Melanocyte of skin (primary cell): ENCODE data around the gene MICOS13. TPM values are rescaled to one million over a fixed set of nuclear protein-coding genes. Genes with fewer than 3 reads are reported as not detected.

Experiments used
- total RNA-seq, 2 donors: library from RNA; depleted of rRNA; stranded (reverse); fragments of >200 nt; gene quantifications; 2 replicates each; pipeline ENCODE4 v1.2.3, GENCODE V29; 2012

MICOS13 gene
- total RNA-seq: 10 to 100 TPM; 22.6 to 32.3 TPM

GRCh38 chr19:5680437-5681368 lies at the start of gene MICOS13, which contains the start of gene HSD11B1L:
Gene MICOS13 (minus strand): TSS chr19:5680516. CDS start chr19:5680486, 30 bp downstream.
Gene HSD11B1L (plus strand): TSS chr19:5681027. CDS start chr19:5684833, 3,806 bp downstream.

GRCh38 chr19:5719961-5720790 lies 39.9 kb upstream of the MICOS13 start, which contains the start of the genes CATSPERD and LONP1:
Gene CATSPERD (plus strand): TSS chr19:5720637. CDS start chr19:5720738, 101 bp downstream.
Gene LONP1 (minus strand): TSS chr19:5720146. CDS start chr19:5720132, 14 bp downstream.

DNA sequence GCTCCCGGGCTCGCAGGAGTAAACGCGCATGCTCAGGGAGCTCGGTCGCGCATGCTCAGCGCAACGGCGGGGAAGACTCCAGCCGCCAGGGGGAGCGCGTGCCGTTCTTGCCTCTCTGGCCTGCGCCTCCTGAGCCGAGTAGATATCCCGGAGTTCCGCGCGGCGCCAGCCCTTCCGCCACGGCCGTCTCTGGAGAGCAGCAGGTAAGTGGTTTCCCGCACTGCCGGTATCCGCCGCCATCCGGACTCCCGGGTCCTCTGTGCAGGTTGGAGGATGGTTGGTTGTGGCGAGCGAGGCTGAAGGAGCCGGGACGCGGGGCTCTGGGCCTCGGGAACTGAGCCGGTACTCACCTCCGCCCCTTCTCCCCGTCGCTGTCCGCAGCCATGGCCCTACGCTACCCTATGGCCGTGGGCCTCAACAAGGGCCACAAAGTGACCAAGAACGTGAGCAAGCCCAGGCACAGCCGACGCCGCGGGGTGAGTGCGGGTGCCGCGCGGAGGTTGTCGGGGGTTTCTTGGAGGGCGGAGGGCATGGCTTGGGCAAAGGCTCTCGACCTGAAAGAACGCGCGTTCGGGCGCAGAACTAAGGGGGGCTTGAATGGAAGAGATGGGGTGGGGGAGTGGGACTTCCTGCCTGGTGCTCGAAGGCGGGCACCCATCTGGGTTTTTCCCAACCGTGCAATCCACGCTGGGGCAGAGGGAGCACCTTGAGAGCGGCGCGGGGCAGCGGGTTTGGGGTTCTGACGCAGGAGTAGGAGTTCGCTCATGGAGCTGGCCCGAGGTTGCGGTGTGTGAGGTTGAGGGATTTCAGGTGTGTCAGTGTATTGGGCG lies 10.0 kb upstream of the MICOS13 start, which contains the start of gene RPL36:
RPL36 (plus strand) TSS at position 171 of the 830 bp plus-strand sequence; CDS start at position 384, 213 bp downstream.

Other genes starting within 250 kb of the MICOS13 start
- not detected for gene ZNRF4, start 225.1 kb downstream of the MICOS13 start, total RNA-seq
- gene TINCR, start 112.6 kb downstream of the MICOS13 start, total RNA-seq: under 1 TPM in 1 of 2 donors, not detected in 1; 1.00 TPM
- gene SAFB2, start 57.7 kb downstream of the MICOS13 start, total RNA-seq: 10 to 100 TPM; 24.1 to 28.0 TPM
- 10 to 100 TPM; 36.8 to 52.0 TPM for gene SAFB, start 57.4 kb downstream of the MICOS13 start, total RNA-seq
- 1 to 10 TPM; 3.0 to 7.9 TPM for gene HSD11B1L, start 511 bp upstream of the MICOS13 start, total RNA-seq
- 100 to 1,000 TPM; 226 to 259 TPM for gene RPL36, start 9.8 kb upstream of the MICOS13 start, total RNA-seq
- gene LONP1, start 39.6 kb upstream of the MICOS13 start, total RNA-seq: 100 to 1,000 TPM in 1 of 2 donors, 10 to 100 TPM in 1; 63.0 to 108 TPM
- not detected for gene CATSPERD, start 40.1 kb upstream of the MICOS13 start, total RNA-seq
- gene PRR22, start 104.2 kb upstream of the MICOS13 start, total RNA-seq: 1 to 10 TPM in 1 of 2 donors, under 1 TPM in 1; 0.33 to 1.4 TPM
- 10 to 100 TPM; 45.1 to 55.9 TPM for gene DUS3L, start 110.6 kb upstream of the MICOS13 start, total RNA-seq
- gene NRTN, start 124.6 kb upstream of the MICOS13 start, total RNA-seq: 1 to 10 TPM; 1.0 to 2.0 TPM
- not detected for gene FUT6, start 159.2 kb upstream of the MICOS13 start, total RNA-seq
- gene FUT3, start 170.9 kb upstream of the MICOS13 start, total RNA-seq: not detected
- gene FUT5, start 190.0 kb upstream of the MICOS13 start, total RNA-seq: not detected
- 100 to 1,000 TPM; 293 to 363 TPM for gene NDUFA11, start 223.3 kb upstream of the MICOS13 start, total RNA-seq
- gene VMAC, start 224.4 kb upstream of the MICOS13 start, total RNA-seq: 1 to 10 TPM; 3.0 to 4.1 TPM
- gene CAPS, start 233.7 kb upstream of the MICOS13 start, total RNA-seq: 1 to 10 TPM in 1 of 2 donors, under 1 TPM in 1; 1.00 to 2.8 TPM